Activated T-helper 1 cell treated with Interleukin-2 at 50 U/mL for 16 hours (primary cell): ENCODE measurements around the gene CORO7.
A peak's percentile ranks its signal among the peaks of the same experiment; 100 is the strongest.
"Not testable (repeated sequence)": the region's sequence is repeated elsewhere in the genome, so short reads cannot be mapped to it uniquely, and the experiment has no call there.

Experiments used
- DNase-seq: peaks from one replicate; pipeline ENCODE4 v3.0.0-alpha.2; 2020; ENCODE audit warnings: low read depth

Gene CORO7

DNA sequence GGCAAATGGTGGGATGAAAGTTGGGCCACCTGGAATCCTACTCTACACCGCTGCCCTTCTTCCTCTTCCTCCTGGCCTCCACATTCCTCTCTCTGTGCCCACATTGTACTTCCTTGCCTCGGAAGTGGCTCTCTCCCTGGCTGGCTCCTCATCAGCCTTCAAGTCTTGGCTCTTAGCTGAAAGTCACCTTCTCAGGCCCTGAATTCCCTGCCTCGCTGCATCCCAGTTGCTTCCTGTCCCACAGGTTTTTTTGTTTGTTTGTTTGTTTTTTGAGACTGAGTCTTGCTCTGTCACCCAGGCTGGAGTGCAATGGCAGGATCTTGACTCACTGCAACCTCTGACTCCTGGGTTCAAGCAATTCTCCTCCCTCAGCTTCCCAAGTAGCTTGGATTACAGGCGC lies 62.7 kb downstream of the CORO7 start:
- DNase-seq: no peak

DNA sequence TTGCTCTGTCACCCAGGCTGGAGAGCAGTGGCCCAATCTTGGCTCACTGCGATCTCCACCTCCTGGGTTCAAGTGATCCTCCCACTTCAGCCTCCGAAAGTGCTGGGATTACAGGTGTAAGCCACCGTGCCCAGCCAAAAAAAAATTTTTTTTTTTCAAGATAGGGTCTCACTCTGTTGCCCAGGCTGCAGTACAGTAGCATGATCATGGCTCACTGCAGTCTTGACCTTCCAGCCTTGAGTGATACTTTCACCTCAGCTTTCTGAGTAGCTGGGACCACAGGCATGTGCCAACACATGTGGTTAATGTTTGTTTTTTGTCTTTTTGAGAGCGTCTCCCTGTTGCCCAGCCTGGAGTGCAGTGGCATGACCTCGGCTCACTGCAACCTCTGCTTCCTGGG lies 63.6 kb downstream of the CORO7 start:
- DNase-seq: no peak

DNA sequence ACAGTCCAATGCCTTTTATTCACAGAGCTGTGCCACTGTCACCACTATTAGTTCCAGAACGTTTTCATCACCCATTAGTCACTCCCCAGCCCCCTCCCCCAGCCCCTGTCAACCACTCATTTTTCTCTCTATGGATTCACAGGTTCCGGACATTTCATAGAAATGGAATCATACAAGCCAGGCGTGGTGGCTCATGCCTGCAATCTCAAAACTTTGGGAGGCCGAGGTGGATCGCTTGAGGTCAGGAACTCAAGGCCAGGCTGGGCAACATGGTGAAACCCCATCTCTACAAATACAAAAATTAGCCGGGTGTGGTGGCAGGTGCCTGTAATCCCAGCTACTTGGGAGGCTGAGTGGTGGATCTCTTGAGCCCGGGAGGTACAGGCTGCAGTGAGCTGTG lies 64.5 kb downstream of the CORO7 start:
- DNase-seq: no peak

DNA sequence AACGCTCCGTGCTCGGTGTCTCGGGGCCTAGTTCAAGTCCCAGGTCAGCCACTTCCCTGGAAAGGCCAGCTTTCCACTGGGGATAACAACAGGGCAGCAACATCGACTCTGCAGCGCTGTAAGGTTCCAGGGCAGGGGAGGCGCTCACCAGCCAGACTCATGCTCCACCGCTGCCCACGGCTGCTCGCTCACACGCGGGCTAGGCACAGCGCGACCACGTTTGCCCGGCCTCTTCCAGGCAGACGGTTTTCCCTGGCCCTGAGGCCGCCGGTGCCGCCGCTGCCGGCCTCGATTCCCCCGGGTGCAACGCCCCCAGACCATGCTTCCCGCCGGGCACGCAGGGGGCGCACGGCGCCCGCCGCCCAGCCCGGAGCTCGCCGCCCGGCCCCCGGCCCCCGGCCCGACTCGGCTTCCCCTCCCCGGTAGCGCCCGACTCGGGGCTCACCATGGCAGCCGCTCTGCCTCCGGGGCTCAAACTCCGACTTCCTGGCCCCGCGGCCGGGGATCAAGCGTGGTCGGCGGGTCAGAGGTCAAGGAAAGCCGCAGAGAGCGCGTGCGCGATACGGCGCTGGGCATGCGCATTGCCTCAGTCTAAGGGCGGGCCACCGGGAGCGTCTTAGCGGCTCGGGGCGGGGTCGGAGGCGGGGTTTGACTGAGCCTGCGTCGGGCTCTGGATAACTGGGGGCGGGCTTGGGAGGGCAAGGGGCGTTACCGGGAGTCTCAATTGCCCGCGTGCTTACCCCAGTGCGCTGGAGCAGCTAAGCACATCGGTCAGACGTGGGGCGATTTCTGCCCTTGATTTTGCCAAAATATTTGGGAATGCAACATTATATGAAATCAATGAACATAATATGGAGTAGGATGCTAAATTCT lies 65.4 kb downstream of the CORO7 start, which contains the start of gene PAM16:
Gene PAM16 (minus strand): TSS at position 535 of the 873 bp plus-strand sequence. CDS start 87 bp downstream, at position 448.
- peak; percentile 98 for DNase-seq

DNA sequence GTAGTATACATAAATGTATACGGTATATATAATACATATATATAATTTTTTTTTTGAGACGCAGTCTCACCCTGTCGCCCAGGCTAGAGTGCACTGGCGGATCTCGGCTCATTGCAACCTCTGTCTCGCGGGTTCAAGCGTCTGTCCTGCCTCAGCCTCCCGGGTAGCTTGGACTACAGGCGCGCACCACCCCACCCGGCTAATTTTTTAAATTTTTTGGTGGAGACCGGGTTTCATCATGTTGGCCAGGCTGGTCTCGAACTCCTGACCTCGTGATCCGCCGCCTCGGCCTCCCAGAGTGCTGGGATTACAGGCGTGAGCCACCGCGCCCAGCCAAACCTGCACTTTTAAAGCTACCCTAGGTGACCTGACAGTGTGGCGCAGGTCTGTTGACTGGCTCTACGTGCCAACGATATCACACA lies 66.0 kb downstream of the CORO7 start:
- no peak for DNase-seq

DNA sequence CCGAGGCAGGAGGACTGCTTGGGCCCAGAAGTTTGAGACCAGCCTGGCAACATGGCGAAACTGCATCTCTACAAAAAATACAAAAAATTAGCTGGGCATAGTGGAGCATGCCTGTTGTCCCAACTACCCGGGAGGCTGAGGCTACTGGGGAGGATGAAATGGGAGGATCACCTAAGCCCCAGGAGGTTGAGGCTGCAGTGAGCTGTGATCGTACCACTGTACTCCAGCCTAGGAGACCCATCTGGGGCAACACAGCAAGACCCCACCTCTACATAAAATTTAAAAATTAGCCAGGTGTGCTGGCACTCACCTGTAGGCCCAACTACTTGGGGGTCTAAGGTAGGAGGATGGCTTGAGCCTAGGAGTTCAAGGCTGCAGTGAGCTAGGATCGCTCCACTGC lies 67.1 kb downstream of the CORO7 start:
- no peak for DNase-seq

DNA sequence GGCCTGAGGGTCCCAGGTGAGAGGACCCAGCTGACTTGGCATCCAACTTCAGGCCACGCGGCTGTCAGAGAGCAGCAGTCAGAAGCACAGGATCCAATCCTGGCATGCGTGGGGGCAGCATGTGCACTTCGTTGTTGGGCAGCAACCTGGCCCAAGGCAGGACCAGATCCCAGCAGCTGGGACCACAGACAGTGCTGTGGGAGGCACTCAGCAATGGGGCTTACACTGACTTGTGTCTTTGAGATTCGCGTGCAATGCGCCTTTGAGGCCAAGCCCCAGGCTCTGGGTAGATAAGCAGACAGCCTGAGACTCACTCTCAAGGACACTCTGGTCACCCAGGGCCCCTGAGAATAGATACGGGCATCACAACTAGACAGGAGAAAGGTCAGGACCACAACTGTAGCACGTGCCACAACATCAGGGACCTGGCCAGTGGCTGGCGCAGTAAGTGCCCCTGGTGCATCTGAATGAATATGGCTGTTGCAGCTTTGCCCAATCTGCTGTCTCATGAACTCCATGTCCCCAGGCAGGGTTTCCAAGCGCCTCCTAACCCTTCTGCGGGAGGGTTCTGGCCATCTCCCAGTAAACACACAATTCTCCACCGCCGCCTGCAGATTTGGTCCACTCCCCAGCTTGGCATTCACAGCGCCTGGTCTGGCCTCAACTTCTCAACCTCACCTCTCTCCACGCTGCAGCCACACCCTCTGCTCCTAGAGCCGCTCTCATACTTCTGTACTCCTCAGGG lies 68.5 kb downstream of the CORO7 start:
- DNase-seq: no peak

DNA sequence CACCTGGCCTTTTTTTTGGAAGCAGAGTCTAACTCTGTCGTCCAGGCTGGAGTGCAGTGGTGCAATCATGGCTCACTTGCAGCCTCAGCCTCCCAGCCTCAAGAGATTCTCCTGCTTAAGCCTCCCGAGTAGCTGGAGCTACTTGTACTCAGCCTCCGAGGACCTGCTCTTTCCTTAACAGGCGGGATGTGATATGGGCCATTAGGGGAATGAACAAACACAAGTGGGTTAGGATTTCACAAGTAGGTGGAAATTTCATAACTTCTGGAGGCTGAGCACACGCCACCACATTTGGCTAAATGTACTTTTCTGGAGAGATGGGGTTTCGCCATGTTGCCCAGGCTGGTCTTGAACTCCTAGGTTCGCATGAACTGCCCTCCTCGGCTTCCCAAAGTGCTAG lies 69.4 kb downstream of the CORO7 start:
- no peak for DNase-seq

DNA sequence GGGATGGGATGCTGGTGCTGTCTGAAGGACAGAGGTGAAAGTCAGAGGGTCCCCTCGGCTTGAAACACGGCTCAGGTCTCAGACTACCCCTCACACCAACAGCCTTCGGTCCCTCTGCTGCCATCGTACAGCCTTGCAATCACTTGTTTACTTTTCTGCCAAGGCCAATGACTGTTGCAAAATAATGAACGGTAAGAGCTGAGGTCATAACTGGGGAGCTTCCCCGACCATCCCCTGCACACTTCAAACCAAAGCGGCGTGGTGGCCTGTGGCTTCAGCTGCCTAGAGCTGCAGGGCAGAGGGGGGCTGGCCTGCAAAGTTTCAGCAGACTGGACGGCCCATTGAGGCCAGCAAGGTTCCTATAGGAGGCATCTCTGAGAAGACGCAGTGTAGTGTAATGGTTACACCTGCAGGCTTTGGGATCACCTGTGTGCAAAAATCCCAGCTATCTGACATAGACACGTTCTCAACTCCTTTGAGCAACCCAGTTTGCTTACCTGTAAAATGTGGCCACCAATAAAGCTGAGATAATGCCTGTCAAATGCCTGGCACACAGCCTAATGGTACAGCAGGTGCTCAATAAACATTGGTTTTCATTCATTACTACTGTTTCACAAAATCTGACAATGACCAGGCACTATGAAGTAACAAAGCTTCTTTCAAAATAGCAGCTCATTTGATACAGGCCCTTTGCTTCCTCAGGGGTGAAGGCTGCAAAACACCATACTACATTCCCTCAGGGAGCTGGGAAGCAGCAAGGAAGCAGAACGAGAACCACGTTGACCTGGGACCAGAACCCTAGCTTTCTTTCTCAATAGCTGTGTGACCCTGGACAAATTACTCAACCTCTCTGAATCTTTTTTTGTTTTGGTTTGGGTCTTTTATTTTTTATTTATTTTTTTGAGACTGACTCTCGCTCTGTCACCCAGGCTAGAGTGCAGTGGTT lies 70.3 kb downstream of the CORO7 start:
- DNase-seq: no peak

DNA sequence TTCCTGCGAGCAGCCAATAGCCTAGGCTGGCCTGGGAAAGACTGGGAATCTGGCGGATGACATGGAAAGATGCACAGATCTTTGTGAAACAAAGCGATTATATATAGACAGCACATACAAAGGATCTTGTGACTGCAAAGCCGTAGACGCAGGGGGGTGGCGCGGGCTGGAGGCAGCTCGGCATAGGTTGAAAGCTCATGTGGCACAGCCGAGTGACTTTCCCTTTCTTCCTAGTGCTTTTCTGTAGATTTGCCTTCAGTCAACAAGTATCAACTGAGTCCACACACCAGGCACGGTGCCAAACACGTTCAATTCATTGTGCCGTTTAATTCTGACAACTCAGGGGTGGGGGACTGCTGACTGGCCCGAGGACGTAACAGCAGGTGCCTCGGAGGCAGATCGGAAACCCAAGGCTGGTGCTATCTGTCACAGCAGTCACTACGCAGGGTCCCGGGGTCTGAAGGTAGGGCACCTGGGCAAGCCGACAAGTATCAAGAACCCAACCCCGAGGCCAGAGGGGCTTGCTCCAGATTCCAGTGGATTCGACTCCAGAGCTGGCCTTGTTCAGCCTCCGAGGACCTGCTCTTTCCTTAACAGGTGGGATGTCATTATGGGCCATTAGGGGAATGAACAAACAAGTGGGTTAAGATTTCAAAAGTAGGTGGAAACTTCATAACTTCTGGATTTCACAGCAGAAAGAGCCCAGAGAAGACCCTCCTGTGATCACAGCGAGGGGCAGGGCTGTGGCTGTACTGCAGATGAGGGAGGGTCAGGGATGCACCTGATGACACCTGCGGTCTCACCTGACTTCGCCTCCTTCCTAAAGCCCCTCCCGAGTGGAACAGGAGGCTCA lies 71.2 kb downstream of the CORO7 start:
- DNase-seq: no peak

DNA sequence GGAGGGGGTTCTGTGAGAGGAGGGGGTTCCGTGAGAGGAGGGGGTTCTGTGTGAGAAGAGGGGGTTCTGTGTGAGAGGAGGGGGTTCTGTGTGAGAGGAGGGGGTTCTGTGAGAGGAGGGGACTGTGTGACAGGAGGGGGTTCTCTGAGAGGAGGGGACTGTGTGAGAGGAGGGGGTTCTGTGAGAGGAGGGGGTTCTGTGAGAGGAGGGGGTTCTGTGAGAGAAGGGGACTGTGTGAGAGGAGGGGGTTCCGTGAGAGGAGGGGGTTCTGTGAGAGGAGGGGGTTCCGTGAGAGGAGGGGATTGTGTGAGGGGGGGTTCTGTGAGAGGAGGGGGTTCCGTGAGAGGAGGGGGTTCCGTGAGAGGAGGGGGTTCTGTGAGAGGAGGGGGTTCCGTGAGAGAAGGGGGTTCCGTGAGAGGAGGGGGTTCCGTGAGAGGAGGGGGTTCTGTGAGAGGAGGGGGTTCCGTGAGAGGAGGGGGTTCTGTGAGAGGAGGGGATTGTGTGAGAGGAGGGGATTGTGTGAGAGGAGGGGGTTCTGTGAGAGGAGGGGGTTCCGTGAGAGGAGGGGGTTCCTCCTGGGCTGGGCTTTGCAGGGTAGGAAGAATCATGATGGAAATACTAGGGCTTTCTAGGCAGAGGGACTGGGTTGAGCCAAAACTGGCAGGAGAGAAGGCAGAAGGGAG lies 72.0 kb downstream of the CORO7 start:
- not testable (repeated sequence) for DNase-seq

DNA sequence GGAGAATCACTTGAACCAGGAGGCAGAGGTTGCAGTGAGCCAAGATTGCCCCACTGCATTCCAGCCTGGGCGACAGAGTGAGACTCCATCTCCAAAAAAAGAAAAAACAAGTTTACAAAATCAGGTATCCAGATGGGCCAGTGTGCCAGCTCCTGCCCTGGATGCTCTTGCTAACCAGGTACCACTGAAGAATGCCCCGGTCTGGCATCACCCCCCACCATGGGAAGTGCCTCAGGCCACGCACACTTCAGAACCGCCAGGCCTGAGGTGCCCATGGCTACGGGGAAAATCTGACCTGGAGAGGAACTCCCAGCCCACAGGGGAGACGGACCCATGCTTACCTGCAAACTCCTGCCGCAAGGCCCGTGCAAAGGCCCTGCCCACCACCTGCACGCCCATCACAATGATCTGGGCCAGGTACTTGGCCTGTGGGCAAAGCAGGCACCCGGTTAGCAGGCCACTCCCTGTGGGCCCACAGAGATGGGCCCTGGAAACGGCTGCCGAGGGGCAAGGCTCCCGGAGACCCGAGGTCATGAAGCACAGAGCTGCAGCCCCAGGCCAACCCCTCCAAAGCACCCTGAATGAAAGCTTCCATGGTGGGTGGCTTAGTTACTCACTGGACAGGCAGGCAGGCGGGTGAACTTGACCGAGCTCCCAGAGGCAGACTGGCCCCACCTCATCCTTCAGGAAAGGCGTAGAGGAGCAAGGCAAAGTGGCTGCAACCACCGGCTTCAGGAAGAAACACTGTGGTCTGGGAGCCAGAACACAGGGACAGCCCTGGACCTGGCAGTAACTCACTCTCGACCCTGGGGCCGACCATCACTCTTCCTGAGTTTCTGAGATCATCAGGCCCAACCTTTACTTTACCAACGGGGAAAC lies 73.3 kb downstream of the CORO7 start:
- no peak for DNase-seq

DNA sequence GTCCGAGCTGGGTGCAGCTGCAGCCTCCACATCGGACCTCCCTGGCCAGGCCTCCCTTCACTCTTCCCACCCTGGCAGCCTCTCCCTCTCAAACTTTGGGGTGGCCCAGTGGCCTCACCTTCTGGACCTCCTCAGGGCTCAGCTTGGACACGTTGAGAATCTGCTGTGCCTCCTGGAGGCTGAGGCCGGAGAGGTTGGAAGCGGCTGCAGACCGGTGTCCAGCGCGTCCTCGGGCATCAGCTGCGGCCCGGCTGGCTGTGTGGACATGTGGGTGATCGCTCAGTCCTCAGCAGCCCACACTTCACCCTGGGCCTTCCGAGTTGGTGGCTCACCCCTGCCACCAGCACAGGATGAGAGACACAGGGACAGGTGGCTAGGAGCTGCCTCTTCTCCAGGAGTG lies 75.1 kb downstream of the CORO7 start:
- no peak for DNase-seq

DNA sequence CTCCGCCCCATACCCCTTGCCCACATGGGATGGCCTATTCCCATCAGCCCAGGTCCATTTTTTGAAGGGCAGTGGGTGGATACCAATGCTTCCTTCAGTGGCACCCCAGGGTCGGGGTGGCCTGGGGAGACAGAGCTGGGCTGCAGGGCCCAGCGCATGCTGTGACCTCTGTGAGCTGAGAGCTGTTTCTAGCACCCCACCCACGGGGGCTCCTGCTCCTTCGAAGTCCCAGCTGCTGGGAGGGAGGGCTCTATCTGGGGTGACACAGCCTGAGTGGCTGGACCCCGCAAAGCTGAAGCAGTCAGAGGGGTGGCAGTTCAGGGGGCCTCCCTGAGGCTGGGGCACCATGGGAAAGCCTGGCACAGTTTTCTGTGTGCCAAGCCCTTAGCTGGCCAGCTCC lies 76.0 kb downstream of the CORO7 start:
- DNase-seq: no peak

DNA sequence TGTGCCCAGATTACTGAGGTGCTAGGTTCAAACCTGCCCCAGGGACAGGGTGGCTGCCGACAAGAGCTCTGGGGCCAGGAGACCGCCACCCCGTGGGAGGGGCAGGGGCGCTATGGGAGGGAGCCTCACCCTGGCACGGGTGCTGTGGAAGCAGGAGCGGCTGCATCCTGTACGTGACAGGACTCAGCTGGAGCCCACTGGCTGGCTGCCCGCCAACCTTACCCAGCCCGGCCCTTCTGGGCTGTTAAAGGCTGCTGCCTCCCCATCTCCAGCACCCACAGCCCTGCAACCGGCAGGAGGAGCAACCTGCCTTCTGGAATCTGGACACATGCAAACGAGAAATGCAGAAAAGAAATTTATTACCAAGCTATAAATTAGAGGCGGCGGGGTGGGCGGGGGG lies 76.5 kb downstream of the CORO7 start:
- no peak for DNase-seq

DNA sequence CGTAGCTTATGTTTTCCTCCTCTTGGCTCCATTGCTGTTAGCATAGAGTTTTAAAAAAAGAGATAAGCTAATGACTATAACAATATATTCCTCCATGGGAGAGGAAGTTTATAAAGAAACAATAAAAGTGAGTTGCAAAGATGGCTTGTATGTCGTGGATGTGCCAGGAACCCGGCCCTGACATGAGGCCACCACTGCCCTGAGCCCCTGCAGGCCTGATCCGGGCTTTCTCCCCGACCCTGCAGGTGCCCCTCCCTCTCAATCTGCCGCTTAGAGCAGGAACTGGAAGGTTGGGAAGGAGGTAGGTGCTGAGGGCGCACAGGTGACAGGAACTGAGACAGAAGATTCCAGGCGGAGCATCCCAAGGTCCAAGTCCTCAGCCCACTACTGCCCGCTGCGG lies 76.9 kb downstream of the CORO7 start:
- no peak for DNase-seq

DNA sequence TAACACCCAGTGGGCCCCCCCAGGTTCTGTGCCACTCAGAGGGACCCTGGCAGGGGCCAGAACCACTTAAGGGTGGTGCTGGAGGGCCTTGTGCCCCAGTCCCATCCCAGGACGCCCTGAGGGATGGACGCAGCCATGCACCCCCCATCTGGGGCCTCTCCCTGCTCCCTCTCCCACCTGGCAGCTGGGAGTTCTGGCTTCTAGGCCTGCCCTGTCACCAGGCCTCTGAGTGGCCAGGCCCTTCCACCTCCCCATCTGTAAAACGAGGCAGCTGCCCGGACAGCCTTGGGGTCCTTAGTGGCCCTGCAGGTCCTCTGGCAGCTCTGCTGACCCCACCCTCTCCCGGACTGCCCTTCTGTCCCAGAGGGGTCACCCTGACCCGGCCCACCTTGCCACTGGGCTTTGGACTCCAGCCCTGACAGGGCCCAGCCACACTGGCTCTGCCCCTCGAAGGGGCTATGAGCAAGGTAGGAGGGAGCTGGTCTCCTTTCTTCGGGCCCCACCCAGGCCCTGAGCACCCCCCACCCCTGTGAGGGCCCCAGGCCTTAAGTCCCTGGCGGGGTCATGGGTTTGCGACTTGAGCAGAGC lies 77.6 kb downstream of the CORO7 start:
- no peak for DNase-seq

DNA sequence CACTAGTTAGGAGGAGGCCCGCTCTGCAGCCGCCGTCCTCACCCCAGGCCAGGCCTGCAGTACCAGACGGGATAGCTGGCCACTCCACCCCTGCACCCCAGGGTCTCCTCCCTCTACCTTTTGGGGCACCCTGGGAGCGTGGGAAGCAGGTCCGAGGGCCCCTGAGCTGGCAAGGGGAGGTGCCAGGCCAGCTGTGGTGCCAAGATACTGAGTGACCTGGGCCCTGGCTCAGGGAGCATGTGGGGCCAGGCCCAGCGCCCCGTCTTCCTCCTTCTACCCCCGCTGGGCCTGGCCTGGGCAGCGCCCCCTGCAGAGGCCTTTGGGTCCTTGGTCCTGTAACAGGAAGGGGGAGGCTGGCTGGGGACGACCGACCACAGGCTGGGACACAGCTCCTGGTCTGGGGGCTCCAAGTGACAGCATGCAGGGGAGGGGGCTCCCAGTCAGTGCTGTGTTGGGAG lies 78.2 kb downstream of the CORO7 start:
- no peak for DNase-seq

DNA sequence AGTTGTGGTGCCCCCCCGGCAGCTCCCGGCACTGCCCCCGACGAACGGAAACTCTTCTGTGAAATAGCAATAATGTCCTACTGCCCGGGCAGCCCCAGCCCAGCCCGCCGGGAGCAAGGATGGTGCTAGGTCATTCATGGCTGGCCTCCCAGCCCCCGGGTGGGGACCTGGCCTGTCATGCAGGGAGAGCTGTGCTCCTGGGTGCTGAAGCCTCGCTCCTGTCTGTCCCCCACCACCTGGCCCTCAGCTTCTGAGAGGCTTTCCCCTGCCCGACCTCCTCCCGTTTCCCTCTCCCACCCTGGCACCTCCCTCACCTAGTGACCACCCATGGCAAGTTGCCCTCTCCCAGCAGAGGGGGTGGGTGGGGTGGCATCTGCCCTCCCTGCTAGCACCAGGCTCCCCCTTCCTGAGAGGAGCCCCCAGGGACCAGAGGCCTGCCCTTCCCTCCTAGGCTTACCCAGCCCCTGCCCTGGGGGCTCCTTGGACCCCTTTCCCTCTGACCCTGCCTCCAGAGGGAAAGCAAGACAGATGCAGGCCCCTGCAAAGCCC lies 78.8 kb downstream of the CORO7 start:
- no peak for DNase-seq
